22Rv1 (cell line): Measurements from ENCODE around the gene CAPZA3.

Experiments used
- CTCF ChIP-seq: fragments of 450-650 bp; IDR thresholded peaks from 2 replicates; pipeline ENCODE4 v1.5.1; 2017; ENCODE audit warnings: mild to moderate bottlenecking
- ZFX ChIP-seq: fragments of 450-650 bp; IDR thresholded peaks from 2 replicates; pipeline ENCODE4 v1.6.1; 2017; ENCODE audit warnings: antibody characterized with exemption, borderline replicate concordance

- TF ChIP-seq CTCF = no peak
- TF ChIP-seq ZFX = no peak
Observed at GRCh38 chr12:18720690-18721089, 17.2 kb upstream of the CAPZA3 start.
